Natural killer cell (primary cell): ENCODE measurements around the gene MEF2D. TPM values are rescaled to one million over a fixed set of nuclear protein-coding genes. Genes with fewer than 3 reads are reported as not detected.

ENCODE experiments used
- ATAC-seq, 3 donors: fragments of 150-1000 bp in 2 of 3; fragments of 200-7000 bp in 1 of 3; cut with Tn5 transposase; 1 replicate in 1 of 3; 2 replicates in 2 of 3; pipeline ENCODE4 v1.10.0; 2021; ENCODE audit warnings: mild to moderate bottlenecking in 2 of 3, moderate library complexity in 2 of 3
- DNase-seq, 2 donors: peaks; one replicate each; pipeline versions ENCODE4 v3.0.0 to v3.0.0-alpha.2; 2013 to 2021; ENCODE audit warnings: mixed read lengths in 1 of 2
- H3K27ac ChIP-seq: one replicate; pipeline ENCODE4 v1.5.1; 2013; ENCODE audit warnings: mild to moderate bottlenecking, low read length
- H3K27me3 ChIP-seq: one replicate; pipeline ENCODE4 v1.6.1; 2013; ENCODE audit warnings: low read length; ENCODE audit not compliant: control insufficient read depth, insufficient read depth
- H3K36me3 ChIP-seq: one replicate; pipeline ENCODE4 v1.6.1; 2013; ENCODE audit warnings: low read length; ENCODE audit not compliant: control insufficient read depth, insufficient read depth
- H3K4me1 ChIP-seq: one replicate; pipeline ENCODE4 v1.6.1; 2013; ENCODE audit warnings: low read length; ENCODE audit not compliant: control insufficient read depth, insufficient read depth
- H3K4me3 ChIP-seq: one replicate; pipeline ENCODE4 v1.5.1; 2013; ENCODE audit warnings: low read length
- H3K9me3 ChIP-seq: one replicate; pipeline ENCODE4 v1.6.1; 2013; ENCODE audit warnings: low read length; ENCODE audit not compliant: control insufficient read depth, insufficient read depth
- H3K27ac Mint-ChIP-seq, 2 donors: one replicate each; pipeline ENCODE4 v1.8.0; 2022; ENCODE audit warnings: mild to moderate bottlenecking in 2 of 2, mixed read lengths in 2 of 2, moderate library complexity in 1 of 2
- H3K27me3 Mint-ChIP-seq, 2 donors: one replicate each; pipeline ENCODE4 v1.8.0; 2022; ENCODE audit warnings: low read depth in 2 of 2, mixed read lengths in 2 of 2
- H3K36me3 Mint-ChIP-seq: one replicate; pipeline ENCODE4 v1.8.0; 2022; ENCODE audit warnings: mixed read lengths
- H3K4me1 Mint-ChIP-seq, 2 donors: one replicate each; pipeline ENCODE4 v1.8.0; 2022; ENCODE audit warnings: mixed read lengths in 2 of 2
- H3K4me3 Mint-ChIP-seq: one replicate; pipeline ENCODE4 v1.8.0; 2022; ENCODE audit warnings: mild to moderate bottlenecking, moderate library complexity, mixed read lengths
- H3K9me3 Mint-ChIP-seq, 2 donors: one replicate each; pipeline ENCODE4 v1.8.0; 2022; ENCODE audit warnings: mixed read lengths in 2 of 2
- WGBS: methylation state at CpG from one replicate; pipeline ENCODE4 v1.1.7; 2013; ENCODE audit warnings: missing lambda C conversion rate; ENCODE audit not compliant: insufficient coverage; 5-methylcytosine and 5-hydroxymethylcytosine counted together
- intact Hi-C: fragments of 100-400 bp; cut with micrococcal nuclease; formaldehyde crosslinking; loops from one replicate; pipeline ENCODE4 v1.14.2; 2022
- total RNA-seq, 4 donors: library from RNA; stranded (reverse); fragments of 120-200 nt in 1 of 4; gene quantifications; one replicate each; pipeline versions ENCODE4 v1.2.3 to v1.2.4, GENCODE V29; 2013 to 2022
- TF ChIP-seq, protein P1 (sequence below): fragments of 200-600 bp; IDR thresholded peaks from one replicate; pipeline ENCODE4 v1.8.0; 2022; ENCODE audit warnings: antibody characterized with exemption

Gene MEF2D
- total RNA-seq, 3 donors from 2014 or later (not counting 1 experiment from before 2014, with no cell fraction given) = 232 to 298 (median 284) TPM

- H3K27ac Mint-ChIP-seq = peak overlapping the region; percentile 47 to 66
- peaks cover 29 to 34% of the 10 kb centered on the region in 2 donors for H3K4me1 Mint-ChIP-seq
- ATAC-seq = no peak
- no peak overlapping the region for H3K4me3 ChIP-seq
- H3K36me3 Mint-ChIP-seq = no peaks in the 10 kb centered on the region
- no peaks in the 10 kb centered on the region for H3K9me3 ChIP-seq
- no peaks in the 10 kb centered on the region for H3K27me3 Mint-ChIP-seq
- intact Hi-C loops = no loop called here
- peaks cover 17% of the 10 kb centered on the region for H3K4me1 ChIP-seq
- TF ChIP-seq, protein P1, sequence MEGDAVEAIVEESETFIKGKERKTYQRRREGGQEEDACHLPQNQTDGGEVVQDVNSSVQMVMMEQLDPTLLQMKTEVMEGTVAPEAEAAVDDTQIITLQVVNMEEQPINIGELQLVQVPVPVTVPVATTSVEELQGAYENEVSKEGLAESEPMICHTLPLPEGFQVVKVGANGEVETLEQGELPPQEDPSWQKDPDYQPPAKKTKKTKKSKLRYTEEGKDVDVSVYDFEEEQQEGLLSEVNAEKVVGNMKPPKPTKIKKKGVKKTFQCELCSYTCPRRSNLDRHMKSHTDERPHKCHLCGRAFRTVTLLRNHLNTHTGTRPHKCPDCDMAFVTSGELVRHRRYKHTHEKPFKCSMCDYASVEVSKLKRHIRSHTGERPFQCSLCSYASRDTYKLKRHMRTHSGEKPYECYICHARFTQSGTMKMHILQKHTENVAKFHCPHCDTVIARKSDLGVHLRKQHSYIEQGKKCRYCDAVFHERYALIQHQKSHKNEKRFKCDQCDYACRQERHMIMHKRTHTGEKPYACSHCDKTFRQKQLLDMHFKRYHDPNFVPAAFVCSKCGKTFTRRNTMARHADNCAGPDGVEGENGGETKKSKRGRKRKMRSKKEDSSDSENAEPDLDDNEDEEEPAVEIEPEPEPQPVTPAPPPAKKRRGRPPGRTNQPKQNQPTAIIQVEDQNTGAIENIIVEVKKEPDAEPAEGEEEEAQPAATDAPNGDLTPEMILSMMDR = no peak
- WGBS = 89% methylated on average over 3 of the region's 4 CpGs
- no peaks in the 10 kb centered on the region for H3K9me3 Mint-ChIP-seq
- no peak overlapping the region for H3K4me3 Mint-ChIP-seq
- H3K27me3 ChIP-seq = no peaks in the 10 kb centered on the region
- no peak for DNase-seq
- H3K27ac ChIP-seq = no peak overlapping the region
- peaks cover 16% of the 10 kb centered on the region for H3K36me3 ChIP-seq
These were observed 39.5 kb downstream of the MEF2D start for GRCh38 chr1:156461109-156461508.

GRCh38 chr1:156460525-156460924 lies 40.0 kb downstream of the MEF2D start:
- peaks cover 24 to 29% of the 10 kb centered on the region in 2 donors for H3K4me1 Mint-ChIP-seq
- Histone ChIP-seq H3K36me3 (peaks cover 11% of the 10 kb centered on the region), H3K4me1 (peaks cover 19% of the 10 kb centered on the region), H3K27ac (no peak overlapping the region), H3K4me3 (no peak overlapping the region), H3K9me3 (no peaks in the 10 kb centered on the region), H3K27me3 (no peaks in the 10 kb centered on the region)
- no peak for DNase-seq
- intact Hi-C loops = no loop called here
- TF ChIP-seq, protein P1 = no peak
- H3K27me3 Mint-ChIP-seq = no peaks in the 10 kb centered on the region
- no peaks in the 10 kb centered on the region for H3K9me3 Mint-ChIP-seq
- ATAC-seq = no peak
- no peak overlapping the region for H3K4me3 Mint-ChIP-seq
- H3K27ac Mint-ChIP-seq = peak overlapping the region; percentile 47 to 66
- WGBS = 100% methylated on average over 1 of the region's 1 CpG
- H3K36me3 Mint-ChIP-seq = no peaks in the 10 kb centered on the region

DNA sequence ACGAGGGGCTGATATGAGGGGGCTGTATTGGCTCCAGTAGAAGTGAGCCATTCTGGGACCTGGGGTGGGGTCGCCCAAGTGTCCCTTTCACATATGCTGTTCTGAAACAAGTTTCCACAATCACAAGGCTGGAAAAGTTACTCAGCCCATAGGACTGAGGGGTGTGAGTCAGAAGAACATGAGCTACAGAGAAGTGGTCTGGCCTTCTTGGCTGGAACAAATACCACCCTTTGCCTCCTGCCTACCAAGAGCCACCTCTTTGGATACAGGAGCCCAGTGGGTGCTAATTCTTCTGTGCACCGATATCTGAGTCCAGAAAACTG lies 42.4 kb downstream of the MEF2D start:
- Histone ChIP-seq H3K4me1 (peaks cover 19% of the 10 kb centered on the region), H3K9me3 (no peaks in the 10 kb centered on the region), H3K27me3 (no peaks in the 10 kb centered on the region), H3K4me3 (no peak overlapping the region), H3K27ac (no peak overlapping the region), H3K36me3 (peaks cover 2% of the 10 kb centered on the region)
- peak overlapping the region; percentile 97 to 99 for H3K27ac Mint-ChIP-seq
- H3K4me1 Mint-ChIP-seq = peaks cover 11 to 20% of the 10 kb centered on the region in 2 donors
- no peaks in the 10 kb centered on the region for H3K27me3 Mint-ChIP-seq
- H3K36me3 Mint-ChIP-seq = no peaks in the 10 kb centered on the region
- TF ChIP-seq, protein P1 = no peak
- H3K9me3 Mint-ChIP-seq = no peaks in the 10 kb centered on the region
- no peak overlapping the region for H3K4me3 Mint-ChIP-seq
- no peak for DNase-seq
- intact Hi-C loops = no loop called here
- WGBS = 90% methylated on average over 3 of the region's 3 CpGs
- no peak for ATAC-seq
